Measurements from ENCODE around the gene HERPUD1.
"Not testable (repeated sequence)": the region's sequence is repeated elsewhere in the genome, so short reads cannot be mapped to it uniquely, and the experiment has no call there.

HERPUD1 gene, protein sequence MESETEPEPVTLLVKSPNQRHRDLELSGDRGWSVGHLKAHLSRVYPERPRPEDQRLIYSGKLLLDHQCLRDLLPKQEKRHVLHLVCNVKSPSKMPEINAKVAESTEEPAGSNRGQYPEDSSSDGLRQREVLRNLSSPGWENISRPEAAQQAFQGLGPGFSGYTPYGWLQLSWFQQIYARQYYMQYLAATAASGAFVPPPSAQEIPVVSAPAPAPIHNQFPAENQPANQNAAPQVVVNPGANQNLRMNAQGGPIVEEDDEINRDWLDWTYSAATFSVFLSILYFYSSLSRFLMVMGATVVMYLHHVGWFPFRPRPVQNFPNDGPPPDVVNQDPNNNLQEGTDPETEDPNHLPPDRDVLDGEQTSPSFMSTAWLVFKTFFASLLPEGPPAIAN

GRCh38 chr16:56931892-56932720 lies at the start of gene HERPUD1:
TSS of gene HERPUD1 (plus strand) at chr16:56932142. CDS start at chr16:56932245, 103 bp downstream.
- DNase-seq: peak; percentile 99

DNA sequence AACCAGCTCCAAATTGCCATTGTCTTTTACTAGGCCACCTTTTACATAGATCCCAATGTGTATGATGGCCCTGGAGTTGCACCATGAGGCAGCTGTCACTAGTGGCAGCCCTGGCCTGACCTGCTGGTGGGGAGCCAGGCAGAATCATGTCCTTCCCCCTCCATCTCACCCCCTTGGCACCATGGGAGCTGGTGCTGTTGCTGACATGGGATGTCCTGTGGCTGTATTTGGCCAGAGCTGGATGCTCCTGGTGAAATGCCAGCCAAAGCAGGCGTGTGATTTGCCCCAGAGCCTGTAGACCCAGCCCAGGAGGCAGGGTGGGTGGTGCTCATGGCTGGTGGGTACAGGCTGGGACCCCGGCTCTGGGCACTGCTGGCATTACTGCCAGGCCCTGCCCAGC lies 48.4 kb upstream of the HERPUD1 start:
- no peak for DNase-seq

DNA sequence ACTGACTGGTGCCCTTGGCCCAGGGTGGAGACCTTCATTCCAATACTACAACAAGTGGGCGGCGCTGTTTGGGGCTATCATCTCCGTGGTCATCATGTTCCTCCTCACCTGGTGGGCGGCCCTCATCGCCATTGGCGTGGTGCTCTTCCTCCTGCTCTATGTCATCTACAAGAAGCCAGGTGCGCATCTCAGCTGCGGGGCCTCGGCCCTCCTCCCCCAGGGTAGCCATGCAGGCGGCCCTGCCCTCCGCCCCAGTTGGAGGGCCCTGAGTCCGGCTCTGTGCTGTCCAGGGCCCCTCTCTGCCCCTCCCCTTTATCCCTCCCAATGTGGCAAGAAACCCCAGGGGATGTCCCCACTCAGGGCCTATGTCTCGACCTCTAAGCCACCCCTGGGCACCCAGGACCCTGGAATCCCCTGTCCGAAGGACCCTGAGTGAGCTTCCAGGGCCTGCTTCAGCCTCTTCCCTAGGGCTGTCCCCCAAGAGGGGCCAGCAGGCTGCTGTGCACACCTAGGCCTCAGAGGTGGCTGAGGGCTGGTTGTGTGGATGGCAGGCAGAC lies 47.8 kb upstream of the HERPUD1 start:
- DNase-seq: no peak

DNA sequence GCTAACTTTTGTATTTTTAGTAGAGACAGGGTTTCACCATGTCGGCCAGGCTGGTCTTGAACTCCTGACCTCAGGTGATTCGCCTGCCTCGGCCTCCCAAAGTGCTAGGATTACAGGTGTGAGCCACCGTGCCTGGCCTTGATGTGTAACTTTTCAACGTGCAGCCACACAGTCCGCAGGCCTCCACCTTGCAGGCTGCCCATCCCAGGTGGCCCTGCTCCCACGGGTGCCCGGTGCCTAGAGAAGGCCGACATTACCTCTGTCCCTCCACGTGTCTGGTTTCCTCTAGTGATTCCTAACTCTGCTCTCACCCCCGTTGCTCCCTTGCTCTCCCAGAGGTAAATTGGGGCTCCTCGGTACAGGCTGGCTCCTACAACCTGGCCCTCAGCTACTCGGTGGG lies 47.0 kb upstream of the HERPUD1 start:
- DNase-seq: not testable (repeated sequence)

GRCh38 chr16:56885446-56886162 lies 46.3 kb upstream of the HERPUD1 start:
- no peak for DNase-seq

DNA sequence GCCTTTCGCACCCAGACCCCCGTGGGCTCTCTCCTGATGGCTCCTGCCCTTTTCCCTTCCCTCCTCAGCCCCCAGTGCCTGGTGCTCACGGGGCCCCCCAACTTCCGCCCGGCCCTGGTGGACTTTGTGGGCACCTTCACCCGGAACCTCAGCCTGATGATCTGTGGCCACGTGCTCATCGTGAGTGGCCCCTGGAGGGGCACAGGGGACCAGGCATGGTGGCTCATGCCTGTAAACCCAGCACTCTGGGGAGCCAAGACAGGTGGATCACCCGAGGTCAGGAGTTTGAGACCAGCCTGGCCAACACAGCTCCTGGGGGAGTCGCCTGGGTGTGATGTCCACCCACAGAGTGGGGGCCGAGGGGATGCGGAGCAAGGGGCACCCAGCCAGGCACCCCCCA lies 45.6 kb upstream of the HERPUD1 start:
- DNase-seq: no peak

GRCh38 chr16:56886826-56887225 lies 45.1 kb upstream of the HERPUD1 start:
- no peak for DNase-seq

GRCh38 chr16:56888806-56889205 lies 43.1 kb upstream of the HERPUD1 start:
- peak; percentile 69 for DNase-seq

- no peak for DNase-seq
Measured at GRCh38 chr16:56889206-56889605, 42.7 kb upstream of the HERPUD1 start.

- no peak for DNase-seq
Measured at GRCh38 chr16:56891685-56892084, 40.3 kb upstream of the HERPUD1 start.

- DNase-seq: no peak
Measured at GRCh38 chr16:56892705-56893104, 39.2 kb upstream of the HERPUD1 start.

DNA sequence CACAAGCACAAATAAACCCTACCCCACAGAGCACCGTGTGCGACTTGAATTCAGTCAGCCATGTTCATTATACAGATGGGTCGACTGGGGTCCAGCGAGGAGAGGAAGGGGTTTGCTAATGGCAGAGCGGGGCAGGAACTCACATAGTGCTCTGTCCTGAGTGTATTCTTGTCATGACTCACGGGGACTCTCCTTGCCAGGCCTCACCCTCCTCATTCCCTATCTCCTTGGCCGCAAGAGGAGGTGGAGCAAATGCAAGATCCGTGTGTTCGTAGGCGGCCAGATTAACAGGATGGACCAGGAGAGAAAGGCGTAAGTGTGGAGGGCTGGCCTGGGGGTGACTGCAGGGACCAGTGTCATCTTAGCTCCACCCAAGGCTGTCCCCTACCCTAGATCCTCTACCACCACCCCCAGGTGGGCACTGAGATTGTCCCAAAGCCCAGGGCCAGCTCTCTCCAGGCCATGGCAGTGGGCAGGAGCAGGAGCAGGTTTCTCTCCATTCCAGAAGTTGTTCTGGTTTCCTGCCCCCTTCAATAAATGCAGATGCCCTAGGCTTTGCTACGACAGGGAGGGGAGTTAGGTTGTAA lies 37.5 kb upstream of the HERPUD1 start:
- no peak for DNase-seq

DNA sequence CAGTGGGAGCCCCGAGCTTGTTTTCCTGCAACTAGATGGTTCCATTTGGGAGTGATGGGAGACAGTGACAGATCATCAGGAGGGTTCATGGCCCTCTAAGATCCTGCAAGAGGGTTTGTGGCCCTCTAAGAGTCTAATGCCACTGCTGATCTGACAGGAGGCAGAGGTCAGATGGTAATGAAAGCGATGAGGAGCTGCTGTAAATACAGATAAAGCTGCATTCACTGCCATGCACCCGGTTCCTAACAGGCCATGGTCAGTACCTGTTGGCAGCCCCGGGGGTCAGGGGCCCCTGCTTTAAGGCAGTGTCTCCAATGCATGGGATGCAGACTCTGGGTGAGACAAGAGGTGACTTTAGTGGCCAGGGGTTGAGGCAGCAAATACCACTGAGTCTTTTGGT lies 36.1 kb upstream of the HERPUD1 start:
- DNase-seq: no peak

- DNase-seq: no peak
Measured at GRCh38 chr16:56896244-56896643, 35.7 kb upstream of the HERPUD1 start.

DNA sequence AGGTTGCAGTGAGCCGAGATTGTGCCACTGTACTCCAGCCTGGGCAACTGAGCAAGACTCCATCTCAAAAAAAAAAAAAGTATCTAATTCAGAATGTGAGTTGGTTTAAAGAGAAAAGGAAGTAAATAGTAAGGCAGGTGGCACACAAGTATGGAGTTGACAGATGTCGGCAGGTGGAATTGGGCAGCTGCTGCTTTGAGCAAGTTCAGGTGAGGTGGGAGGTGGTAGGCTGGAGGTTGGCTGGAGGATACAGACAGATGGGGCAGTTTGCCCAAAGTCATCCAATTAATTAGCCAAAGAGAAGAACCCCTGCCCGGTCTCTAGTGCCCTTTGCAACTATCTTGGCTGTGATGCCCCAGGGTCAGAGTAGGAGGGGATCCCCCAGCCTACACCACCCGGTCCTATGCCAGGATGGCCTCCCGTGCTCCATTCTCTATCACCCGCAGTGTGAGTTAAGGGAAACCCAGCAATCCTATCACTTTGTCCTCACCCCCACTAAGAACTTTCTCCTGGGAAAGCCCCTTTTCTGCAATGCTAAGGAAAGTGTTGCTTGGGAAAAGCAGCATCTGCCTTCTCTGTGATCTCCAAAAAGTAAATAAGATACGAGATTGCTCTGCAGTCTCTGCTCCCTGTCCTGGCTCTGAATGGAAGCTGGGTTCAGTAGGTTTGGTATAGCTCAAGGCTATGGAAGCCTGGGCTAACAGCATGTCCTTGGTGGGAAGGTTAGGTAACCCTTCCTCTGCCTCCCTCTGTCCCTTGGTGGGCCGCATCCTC lies 34.7 kb upstream of the HERPUD1 start:
- no peak for DNase-seq

DNA sequence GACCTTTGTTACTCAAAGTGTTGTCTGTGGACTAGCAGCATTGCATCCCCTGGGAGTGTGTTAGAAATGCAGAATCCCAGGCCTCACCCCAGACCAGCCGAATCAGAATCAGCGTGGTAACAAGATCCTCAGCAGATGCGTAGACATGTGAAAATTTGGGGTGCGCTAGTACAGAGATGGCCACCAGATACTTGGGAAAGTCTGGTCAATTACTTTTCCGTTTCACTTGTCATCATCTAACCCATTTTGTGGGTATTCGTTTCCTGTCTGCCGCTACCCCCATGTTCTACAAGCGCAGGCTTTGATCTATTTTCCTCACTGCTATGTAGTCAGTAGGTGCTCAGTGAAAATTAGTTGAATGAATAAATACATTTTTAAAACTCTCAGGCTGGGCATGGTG lies 33.1 kb upstream of the HERPUD1 start:
- no peak for DNase-seq

DNA sequence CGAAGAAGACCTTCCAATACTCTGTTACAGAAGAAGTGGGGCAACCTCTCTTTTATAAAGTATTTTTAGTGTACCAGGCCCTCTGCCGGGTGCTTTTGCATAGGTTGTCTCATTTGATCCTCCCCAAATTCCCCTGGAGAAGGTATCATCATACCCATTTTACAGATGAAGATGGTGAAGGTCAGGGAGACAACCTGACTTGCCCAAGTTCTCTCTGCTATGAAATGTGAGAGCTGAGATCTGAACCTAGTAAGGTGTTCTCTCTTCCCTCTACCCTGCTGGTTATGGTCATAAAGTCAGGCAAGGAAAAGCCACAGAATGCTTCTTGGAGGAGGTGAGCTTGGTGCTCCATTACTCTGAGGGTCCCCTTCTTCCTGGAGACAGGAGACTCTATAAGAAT lies 28.1 kb upstream of the HERPUD1 start:
- no peak for DNase-seq

DNA sequence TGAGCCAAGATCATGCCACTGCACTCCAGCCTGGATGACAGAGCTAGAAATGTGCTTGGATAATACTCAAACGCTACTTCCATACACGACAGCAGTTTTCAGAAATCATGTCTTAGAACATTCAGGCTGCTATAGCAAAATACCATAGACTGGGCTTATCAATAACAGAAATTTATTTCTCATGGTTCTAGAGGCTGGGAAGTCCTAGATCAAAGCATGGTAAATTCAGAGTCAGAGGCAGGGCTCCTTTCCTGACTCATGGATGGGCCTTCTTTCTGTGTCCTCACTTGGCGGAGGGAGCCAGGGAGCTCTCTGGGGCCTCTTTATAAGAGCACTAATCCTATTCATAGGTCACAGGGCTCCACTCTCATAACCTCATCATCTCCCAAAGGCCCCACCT lies 24.5 kb upstream of the HERPUD1 start:
- no peak for DNase-seq

GRCh38 chr16:56909527-56909979 lies 22.4 kb upstream of the HERPUD1 start:
- DNase-seq: no peak

DNA sequence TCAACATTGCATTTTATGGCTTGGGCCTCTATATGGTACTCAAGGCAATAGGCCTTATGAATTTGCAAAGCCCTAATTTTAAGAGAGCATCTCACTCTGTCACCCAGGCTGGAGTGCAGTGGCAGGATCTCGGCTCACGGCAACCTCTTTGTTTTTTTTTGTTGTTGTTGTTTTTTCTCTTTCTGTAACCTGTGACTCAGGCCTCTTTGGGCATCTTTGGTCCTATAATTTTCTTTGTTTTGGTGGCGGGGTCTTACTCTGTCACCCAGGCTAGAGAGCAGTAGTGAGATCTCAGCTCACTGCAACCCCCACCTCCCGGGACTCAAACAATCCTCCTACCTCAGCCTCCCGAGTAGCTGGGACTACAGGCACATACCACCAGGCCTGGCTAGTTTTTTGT lies 21.8 kb upstream of the HERPUD1 start:
- DNase-seq: no peak

DNA sequence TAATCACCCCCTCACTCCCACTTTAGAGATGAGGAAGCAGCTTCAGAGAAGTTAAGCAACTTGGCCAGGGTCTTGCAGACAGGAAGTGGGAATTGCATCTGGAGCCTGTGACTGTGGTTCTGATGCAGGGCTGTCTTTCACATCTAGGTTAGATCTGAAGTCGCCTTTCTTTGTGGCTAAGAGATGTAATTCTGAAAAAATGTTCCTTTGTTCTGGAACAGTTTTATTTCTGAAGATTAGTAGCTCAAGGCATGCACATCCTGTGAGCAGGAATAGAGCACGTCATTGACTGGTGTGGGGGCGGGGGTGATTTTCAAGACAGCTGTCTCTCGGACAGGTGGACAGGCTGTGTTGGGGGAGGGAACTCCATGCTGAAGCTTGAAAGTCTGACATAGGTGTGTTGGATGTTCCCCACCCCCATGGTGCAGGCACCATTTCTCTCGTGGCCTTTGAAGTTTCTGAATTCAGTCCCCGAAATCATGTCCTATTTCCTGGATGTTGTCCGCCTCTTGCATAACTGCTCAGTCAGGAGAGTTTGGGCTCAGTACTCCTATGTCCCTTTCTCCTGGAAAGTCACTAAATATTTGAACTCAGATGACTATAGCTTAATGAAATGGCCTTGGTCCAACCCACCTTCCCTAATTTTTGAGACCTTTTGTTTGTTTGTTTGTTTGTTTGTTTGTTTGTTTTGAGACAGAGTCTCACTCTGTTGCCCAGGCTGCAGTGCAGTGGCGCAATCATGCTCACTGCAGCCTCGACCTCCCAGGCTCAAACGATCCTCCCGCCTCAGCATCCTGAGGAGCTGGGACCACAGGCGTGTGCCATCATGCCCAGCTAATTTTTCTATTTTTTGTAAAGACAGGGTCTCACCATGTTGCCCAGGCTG lies 21.0 kb upstream of the HERPUD1 start:
- peak; percentile 39 for DNase-seq

Measured in CD4-positive, alpha-beta T cell treated with Interleukin-15 for 1 hour (primary cell).